HuH-7 (cell line): ENCODE measurements around the gene ATG10.
A peak's percentile ranks its signal among the peaks of the same experiment; 100 is the strongest.
"Not testable (repeated sequence)": the region's sequence is repeated elsewhere in the genome, so short reads cannot be mapped to it uniquely, and the experiment has no call there.

Experiments
- DNase-seq: peaks from one replicate; pipeline ENCODE4 v3.0.0; 2011; ENCODE audit warnings: low spot score

The ATG10 gene

DNA sequence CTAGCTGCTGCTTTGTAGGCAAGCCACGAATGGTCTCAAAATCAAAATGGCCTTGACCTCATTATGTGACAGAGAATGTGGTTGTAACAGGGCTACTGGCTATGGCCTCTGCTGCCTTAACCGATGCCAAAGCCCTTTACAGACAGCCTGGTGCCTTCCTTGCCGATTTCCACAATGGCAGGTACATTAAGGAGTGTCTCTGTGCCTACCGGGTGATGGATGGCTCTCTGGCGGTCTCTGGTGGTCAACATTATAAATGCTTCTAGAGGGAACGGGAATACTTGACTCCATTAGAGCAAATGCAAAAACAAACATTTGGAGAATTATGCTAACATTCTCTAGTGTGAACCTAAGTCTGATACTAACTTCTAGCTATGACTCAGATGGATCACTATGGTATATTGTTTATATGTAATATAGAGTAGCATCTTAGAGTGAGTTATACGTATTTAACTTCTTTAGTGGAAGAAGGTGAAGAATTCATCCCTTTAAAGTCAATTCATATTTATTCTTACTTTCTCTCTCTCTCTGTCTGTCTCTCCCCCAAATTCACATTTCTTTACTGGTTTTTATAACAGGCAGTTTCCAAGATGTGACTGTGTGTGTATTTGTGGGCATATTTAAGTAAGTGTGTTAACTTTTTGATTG, 253.8 kb downstream of the ATG10 start:
- DNase-seq, result peak; percentile 47

DNA sequence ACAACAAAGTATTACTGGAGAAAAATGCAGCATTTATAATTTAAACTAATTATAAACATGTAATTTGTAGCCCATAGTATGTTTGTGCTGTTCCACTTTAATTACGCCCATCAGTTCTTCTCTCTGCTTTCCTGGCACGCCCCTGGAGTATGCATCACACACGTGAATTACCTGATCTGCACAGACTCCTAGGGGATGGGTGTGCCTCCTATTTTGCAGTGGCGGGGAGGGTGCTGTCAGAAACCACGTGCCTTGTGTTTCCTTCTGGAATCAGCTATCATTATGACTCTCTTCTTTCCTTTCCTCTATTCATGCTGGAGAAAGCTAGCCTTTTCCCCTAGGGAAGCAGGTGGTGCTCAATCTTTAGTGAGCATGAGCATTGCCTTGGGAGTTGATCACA, 263.1 kb downstream of the ATG10 start:
- no peak for DNase-seq

DNA sequence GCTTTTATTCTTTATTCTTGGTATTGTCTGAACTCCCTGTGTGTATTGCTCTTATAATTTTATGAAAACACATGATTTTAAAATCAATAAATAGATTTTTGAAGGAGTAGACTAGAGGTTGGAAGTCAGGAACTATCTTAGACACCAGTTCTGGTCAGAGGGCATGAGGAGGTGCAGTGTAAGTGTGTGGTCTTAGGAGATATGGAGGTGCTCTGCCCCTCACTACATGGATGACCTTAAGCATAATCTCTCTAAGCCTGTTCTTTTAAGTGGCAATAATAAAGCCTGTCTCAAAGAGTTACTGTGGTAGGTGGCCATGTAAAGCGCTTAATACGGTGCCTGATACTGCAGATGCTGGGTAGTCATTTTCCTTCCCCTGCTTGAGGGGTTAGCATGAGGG, 272.3 kb downstream of the ATG10 start:
- no peak for DNase-seq

DNA sequence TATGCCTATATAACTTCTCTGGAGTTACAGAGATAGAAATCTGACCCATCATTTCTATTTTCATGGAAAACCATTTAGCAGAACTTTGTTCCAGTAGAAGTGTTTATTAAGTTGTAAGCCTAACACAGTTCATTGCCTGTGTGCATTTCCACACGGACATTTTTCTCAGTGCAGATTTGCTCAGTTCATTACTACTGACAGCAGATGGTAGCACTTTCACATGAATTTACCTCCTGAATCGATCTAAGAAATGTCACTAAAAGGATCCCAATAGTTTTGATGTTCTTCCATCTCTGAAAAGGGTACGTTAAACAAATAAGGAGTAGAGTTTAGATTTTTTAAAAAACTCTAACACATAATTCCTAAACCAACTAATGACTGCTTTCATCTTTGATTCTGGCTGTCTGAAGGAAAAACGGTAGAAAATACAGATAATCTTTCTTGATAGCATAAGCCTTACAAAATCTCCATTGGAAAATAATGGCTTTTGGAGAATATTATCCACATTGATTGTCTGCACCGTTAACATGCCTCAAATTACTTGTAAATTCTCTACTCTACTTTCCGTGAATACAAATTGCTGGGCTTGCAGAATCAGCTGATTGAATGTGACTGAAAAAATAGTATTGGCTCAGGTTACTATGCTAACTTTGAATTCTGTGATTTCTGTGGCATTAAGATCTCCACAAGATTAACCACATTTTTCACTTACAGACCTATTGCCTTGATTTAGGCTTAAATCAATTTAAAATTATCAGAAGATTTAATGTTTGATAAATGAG, 273.2 kb downstream of the ATG10 start:
- DNase-seq, result no peak

DNA sequence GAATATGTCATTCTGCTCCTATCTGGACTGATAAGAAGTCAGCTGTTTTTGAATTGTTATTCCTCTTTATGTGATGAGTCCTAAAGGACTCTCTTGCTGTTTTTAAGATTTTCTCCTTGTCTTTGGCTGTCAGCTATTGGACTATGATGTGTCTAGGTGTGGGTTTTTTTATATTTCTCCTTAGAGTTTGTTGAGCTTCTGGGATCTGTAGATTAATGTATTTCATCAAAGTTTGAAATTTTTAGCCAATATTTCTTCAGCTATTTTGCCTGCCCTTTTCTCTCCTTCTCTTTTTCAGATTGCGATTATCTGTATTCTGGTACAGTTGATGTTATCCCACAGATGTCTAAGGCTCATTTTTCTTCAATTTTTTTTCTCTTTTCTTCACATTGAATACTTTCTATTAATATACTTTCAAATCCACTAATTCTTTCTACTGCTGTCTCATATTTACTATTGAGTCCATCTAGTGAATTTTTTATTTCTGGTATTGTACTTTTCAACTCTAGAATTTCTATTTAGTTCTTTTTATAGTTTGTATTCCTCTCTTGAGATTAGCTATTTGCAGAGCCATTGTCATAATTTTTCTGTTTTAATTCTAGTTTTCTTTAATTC, 275.2 kb downstream of the ATG10 start:
- DNase-seq, result no peak

DNA sequence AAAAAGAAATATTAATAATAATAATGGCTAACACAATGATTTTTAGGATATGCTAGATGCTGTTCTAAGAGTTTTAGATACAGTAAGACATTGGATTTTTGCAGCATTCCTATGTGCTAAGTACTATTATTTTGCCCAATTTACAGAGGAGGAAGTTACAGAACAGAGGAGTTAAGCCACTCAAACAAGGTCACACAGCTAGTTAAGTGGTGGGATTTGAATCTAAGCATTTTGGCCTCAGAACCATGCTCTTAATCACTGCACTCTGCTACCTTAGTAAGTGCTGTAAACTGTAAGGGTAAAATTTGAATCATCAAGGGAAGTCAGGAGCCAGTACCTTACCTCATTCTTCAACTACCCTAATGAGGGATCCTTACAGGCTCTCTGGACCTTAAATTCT, 280.9 kb downstream of the ATG10 start:
- no peak for DNase-seq

DNA sequence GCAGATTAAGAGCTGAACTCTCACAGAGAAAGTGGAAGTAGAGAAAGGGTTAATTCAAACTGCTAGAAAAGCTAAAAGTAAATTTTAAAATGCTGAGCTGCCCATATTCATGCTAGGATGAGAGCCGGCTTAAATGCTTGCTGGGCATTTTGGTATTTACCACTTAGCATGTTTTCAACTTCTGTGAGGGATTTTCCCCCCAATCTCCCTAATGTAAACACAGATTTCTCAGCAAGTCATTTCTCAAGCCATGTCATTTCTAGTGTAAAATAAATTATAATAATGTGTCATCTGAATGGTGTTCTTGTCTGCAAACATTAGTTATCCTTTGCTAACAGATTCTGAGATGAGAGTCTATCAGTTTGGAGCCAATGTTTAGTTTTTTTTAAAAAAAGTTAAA, 284.0 kb downstream of the ATG10 start:
- DNase-seq, result no peak

DNA sequence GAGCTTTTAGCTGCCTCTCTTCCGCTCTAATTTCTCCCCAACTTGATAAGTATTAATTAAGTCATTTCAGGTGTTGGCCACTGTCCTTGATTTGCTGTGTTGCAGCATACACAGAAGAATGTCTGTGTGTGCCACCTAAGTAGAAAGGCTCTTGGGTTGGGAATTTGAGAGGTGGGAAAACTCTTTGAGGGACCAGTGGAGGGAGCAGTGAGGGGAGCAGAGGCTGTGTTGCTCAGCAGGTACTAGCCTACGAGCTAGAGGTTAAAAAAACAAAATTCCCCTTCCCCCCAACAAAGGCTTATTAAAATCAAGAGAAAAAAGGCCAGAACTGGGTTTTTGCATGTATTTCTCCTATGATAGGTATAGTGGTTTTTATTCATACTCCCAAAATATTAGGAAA, 285.4 kb downstream of the ATG10 start:
- no peak for DNase-seq

DNA sequence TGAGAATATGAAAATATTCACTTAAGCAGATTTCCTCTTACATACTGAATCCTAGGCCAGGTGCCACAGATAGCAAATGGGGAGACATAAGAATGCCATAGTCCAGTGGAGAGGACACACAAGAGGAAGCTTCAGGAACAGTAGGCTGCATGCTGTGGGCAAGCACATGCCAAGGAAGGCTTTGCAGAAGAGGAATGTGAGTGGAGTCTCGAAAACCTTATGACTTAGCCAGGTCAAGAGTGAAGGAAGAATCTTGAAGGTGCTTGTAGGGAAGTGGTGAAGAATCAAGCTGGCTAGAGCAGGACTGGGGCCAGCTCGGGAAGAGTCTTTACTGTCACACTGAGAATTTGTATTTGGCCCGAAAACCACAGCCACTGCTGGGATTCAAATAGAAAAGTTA, 285.9 kb downstream of the ATG10 start:
- DNase-seq, result no peak

DNA sequence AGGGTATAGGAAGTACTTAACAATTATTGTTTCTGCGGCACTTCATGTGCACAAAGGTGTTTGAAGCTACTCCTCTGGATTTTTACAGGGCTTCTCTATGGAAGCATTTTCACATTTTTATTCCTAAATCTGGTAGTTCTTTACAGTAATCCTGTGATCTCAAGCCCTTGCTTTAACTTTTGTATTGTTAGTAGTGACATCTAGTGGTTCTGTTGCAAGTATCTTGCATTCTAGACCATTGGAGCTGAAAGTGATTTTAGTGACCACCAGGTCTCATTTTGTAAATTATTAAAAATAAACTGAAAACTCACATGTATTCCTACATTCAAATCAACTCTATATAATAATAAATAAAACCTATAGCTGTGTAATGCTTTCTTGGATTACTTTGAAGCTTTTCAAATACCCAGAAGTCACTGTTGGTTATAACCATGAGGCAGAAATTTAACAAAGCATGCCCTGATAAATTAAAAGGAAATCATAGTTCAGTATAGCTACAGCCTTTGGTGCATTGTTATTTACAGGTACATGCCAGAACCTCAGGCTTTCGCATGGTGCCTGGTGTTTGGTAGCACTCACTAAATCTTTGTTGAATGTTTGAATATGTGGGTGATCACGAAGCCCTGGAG, 287.5 kb downstream of the ATG10 start:
- no peak for DNase-seq

DNA sequence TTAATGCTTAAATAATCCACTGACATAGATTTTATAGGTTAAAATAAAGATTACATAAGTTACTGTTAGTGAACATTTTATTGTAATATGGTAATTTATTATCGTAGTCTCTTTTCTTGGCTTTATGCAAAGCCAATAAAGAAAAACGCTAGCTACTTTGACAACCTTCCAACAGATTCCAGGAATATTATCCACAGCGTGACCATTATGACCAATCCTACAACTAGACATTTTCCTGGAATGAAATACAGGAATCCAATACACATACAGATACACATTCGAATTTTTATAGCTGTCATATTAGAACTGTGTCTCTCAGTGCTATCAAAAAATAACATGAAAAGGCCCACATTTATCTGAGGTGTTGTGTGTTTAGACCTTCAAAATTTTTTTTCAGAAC, 293.2 kb downstream of the ATG10 start:
- no peak for DNase-seq

DNA sequence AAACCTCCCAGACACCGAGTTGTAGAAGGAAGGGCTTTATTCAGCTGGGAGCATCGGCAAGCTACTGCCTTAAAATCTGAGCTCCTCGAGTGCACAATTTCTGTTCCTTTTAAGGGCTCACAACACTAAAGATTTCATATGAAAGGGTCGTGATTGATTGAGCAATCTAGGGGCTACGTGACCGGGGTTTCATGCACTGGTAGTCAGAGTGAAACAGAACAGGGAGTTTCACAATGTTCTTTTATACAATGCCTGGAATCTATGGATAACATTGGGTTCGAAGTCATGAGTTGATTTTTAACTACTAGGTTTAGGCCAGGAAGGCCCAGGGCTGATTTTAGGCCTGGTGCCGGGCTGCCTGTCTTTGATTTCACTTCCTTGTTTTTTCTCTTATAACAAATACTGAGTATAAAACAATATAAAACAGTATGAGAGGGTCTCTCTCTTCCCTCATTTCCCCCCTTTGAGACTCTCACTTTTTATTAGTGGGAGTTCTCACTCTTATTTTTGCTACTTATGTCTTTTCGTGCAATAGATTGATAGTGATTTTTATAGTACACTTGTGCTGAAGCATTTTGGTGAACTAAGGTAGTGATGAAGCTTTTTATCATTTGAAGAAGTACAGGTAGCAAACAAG, 295.6 kb downstream of the ATG10 start:
- DNase-seq, result not testable (repeated sequence)

DNA sequence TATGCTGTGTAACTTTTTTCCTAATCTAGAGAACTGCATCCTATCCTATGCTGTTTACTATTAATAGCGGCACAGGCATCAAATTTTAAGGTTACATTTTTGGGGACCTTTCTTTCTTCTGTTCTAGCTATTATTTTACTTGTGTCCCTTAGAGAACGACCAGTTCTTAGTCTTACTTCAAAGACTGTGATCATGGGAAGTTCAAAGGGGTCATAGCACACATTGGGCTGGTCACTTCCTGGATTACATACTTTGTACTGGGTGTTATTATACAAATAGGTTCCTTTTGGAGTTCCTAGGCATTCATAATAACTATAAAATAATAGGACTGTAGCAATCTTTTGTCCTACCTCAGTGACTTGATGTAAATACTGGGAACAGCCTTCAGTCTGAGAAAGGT, 297.5 kb downstream of the ATG10 start:
- not testable (repeated sequence) for DNase-seq

DNA sequence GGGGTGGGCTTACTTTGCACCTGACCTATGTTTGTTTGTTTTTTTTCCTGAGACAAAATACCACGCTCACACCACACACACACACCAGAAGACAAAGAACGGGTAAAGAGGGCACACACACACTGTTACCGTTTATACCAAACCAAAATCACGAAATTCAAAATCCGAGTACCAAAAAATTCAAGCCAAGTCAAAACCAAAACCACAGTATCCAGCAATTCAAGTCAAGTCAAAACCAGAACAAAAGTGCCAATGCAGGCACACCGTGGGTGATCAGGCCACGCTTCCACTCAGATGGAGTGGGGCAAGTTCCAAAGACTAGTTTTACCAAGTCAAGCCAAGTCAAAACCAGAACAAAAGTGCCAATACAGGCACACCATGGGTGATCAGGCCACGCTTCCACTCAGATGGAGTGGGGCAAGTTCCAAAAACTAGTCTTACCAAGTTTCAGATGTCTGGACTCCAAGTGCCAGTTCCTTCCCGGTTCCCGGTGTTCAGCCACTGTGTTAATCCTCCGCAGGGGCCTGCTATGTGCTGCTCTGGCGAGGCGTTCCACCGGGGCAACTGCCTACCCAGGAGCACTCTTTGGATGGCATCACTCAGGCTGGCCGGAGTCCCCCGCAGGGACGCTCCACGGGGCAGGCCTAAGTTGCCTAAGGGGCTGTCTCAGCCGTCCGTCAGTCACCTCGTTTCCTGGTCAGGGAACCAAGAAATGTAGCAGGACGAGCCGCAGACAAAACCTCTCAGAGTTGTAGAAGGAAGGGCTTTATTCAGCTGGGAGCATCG, 300.9 kb downstream of the ATG10 start:
- DNase-seq, result not testable (repeated sequence)

DNA sequence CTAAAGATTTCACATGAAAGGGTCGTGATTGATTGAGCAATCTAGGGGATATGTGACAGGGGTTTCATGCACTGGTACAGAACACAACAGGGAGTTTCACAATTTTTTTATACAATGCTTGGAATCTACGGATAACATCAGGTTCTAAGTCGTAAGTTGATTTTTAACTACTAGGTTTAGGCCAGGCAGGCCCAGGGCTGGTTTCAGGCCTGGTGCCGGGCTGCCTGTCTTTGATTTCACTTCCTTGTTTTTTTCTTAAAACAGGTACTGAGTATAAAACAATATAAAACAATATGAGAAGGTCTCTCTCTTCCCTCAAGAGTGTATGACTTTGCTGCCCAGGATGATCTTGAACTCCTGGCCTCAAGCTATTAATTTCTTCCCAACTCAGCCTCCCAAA, 301.6 kb downstream of the ATG10 start:
- not testable (repeated sequence) for DNase-seq

DNA sequence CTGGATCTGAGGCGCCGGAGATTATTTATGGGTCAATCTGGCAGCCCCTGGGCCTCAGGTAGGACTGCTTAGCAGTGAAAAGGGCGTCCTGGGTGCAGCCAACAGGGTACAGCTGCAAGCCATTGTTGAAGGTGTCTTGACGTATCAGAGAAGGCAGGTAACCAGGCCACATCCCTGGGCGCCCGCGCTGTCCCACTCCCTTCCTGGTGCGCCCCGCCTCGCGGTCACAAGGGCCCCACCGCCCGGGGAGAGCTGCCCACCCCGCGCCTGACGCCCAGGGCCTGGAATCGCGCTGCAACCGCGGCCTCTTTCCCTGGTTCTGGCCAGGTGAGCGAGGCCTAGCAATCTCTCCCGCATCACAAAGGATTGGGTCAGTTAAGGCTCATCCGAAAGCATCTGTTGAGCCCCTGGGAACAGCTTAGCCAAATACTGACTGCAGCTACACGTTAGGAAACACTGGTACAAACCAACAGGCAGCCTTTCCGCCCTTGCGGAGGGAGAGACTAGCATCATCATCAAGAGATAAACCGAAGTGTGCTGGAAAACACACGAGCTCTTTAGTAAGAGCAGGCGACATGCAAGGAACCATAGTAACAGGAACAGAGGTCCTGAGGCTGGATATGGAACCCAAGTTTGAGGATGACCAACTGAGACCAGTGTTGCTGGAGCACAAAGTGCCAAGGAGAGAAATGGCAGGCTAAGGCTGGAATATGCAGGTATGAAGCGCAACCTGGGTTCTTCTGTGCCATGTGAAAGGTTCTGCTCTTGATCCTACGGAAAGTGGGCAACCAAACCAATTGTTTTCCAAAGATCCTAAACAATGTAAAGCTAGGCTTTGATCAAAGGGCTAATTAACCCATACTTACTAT, 302.8 kb downstream of the ATG10 start:
- DNase-seq, result no peak

DNA sequence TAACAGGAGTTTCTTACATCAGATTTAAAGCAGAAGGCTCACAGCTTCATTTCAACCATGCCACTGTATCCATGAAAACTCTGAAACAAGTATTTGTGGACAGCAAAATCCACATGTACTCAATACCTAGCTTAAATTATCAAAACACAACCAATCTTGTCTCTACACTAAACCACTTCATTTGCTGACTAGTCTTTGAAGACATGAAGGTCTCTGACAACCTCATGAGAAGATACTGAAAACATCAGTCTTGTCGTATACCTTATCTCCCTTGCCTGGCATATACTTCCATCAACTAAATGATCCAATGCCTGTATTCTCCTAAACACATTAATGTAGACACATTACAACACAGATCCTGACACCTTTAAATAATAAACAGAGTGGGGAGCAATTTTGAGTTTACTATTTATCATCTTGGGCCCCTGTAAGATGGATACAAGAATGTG, 303.4 kb downstream of the ATG10 start:
- no peak for DNase-seq

DNA sequence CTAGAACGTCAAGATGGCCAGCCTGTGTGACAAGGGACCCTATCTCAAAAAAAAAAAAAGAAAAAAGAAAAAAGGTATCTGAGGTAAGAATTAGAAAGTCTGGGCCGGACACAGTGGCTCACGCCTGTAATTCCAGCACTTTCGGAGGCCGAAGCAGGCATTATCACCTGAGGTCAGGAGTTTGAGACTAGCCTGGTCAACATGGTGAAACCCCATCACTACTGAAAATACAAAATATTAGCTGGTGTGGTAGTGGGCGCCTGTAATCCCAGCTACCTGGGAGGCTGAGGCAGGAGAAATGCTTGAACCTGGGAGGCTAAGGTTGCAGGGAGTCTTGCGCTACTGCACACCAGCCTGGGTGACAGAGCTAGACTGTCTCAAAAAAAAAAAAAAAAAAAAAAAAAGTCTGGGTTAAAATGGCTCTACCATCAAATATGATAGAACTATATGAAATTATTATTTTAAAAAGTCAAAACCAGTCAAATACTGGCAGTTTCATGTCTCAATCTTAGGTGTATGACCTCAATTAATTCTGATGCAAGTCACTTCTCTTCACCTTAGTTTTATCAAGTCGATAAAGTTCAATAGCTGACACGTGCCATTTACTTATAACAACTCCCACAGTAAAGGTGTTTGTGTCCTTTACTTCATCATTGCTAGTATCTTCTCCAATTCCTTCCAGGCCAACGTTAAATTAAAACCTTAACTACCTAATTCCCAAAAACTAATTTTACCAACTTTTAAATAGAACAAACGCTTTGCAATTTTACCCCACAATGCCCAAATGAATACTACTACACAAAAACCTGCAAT, 305.2 kb downstream of the ATG10 start:
- DNase-seq, result no peak

DNA sequence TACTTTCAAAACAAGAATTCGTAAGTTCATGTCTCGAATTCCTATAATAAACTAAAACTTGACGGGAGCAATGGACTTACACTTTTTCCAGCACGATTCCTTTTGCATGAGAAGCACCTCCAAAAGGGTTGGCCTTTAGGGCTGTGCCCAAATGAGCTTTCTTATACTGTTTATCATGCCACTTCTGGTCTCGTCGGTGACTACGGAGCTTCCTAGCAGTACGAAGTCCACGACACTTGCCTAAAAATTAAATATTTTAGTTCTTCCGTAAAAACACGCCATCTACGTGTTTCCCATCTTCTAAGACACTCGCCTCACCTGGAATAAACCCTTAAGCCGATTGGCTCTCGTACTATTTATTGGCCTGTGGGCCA, 305.8 kb downstream of the ATG10 start:
- no peak for DNase-seq
